Osteoblast (primary cell): ENCODE data around the gene ACACA. TPM values are rescaled to one million over a fixed set of nuclear protein-coding genes. Genes with fewer than 3 reads are reported as not detected.

Source experiments
- DNase-seq: peaks from one replicate; pipeline ENCODE4 v3.0.0; 2011; ENCODE audit warnings: low spot score, mixed read lengths; ENCODE audit not compliant: insufficient read length; ENCODE audit errors: missing footprints
- H2AFZ ChIP-seq: 2 replicates; pipeline ENCODE4 v1.6.0; 2011; ENCODE audit warnings: mild to moderate bottlenecking, low read length
- H3K27ac ChIP-seq: 2 replicates; pipeline ENCODE4 v1.5.1; 2011; ENCODE audit warnings: mild to moderate bottlenecking, low read depth, low read length, moderate library complexity
- H3K27me3 ChIP-seq: 2 replicates; pipeline ENCODE4 v1.6.0; 2012; ENCODE audit warnings: mild to moderate bottlenecking, control low read depth, inconsistent platforms, low read length, moderate library complexity; ENCODE audit not compliant: insufficient read depth
- H3K36me3 ChIP-seq: 2 replicates; pipeline ENCODE4 v1.5.1; 2011; ENCODE audit warnings: mild to moderate bottlenecking, low read length, control low read depth, moderate library complexity; ENCODE audit not compliant: insufficient read depth
- H3K4me1 ChIP-seq: 2 replicates; pipeline ENCODE4 v1.5.1; 2011; ENCODE audit warnings: mild to moderate bottlenecking, low read length, control low read depth, moderate library complexity; ENCODE audit not compliant: insufficient read depth
- H3K4me2 ChIP-seq: 2 replicates; pipeline ENCODE4 v1.6.0; 2011; ENCODE audit warnings: mild to moderate bottlenecking, low read length; ENCODE audit not compliant: insufficient read depth
- H3K4me3 ChIP-seq: fragments of 200-600 bp; sonication (generic); 3 replicates; pipeline ENCODE4 v1.5.1; 2012; ENCODE audit warnings: mild to moderate bottlenecking, low read length, inconsistent platforms; ENCODE audit not compliant: insufficient read depth
- H3K79me2 ChIP-seq: 2 replicates; pipeline ENCODE4 v1.6.0; 2012; ENCODE audit warnings: mild to moderate bottlenecking, low read length, control low read depth, inconsistent platforms; ENCODE audit not compliant: insufficient read depth
- H3K9me3 ChIP-seq: 2 replicates; pipeline ENCODE4 v1.5.1; 2011; ENCODE audit warnings: low read depth, low read length, control low read depth
- H4K20me1 ChIP-seq: 2 replicates; pipeline ENCODE4 v1.6.0; 2012; ENCODE audit warnings: mild to moderate bottlenecking, low read length, control low read depth; ENCODE audit not compliant: insufficient read depth
- CTCF ChIP-seq: IDR thresholded peaks from 2 replicates; pipeline ENCODE4 v1.5.1; 2011; ENCODE audit warnings: mild to moderate bottlenecking, low read depth, low read length, moderate library complexity; ENCODE audit errors: extremely low read depth
- total RNA-seq: library from RNA; depleted of rRNA; stranded (reverse); fragments of >200 nt; gene quantifications from 2 replicates; pipeline ENCODE4 v1.2.3, GENCODE V29; 2012

ACACA gene
- total RNA-seq, 1 donor, result 78.9 TPM

- H3K9me3 ChIP-seq, result no peaks in the 10 kb centered on the region
- no peak for TF ChIP-seq CTCF
- no peaks in the 10 kb centered on the region for H3K79me2 ChIP-seq
- H3K36me3 ChIP-seq, result peaks cover 6% of the 10 kb centered on the region
- no peaks in the 10 kb centered on the region for H4K20me1 ChIP-seq
- H3K4me2 ChIP-seq, result no peak overlapping the region
- H3K27me3 ChIP-seq, result no peaks in the 10 kb centered on the region
- peak; percentile 77 for DNase-seq
- H3K4me1 ChIP-seq, result no peaks in the 10 kb centered on the region
- H3K27ac ChIP-seq, result no peak overlapping the region
- H3K4me3 ChIP-seq, result no peak overlapping the region
- no peak overlapping the region for H2AFZ ChIP-seq
Measured at GRCh38 chr17:37088459-37088858, 318.2 kb downstream of the ACACA start.

- H3K4me2 ChIP-seq, result no peak overlapping the region
- no peaks in the 10 kb centered on the region for H3K4me1 ChIP-seq
- no peak for TF ChIP-seq CTCF
- H3K27ac ChIP-seq, result no peak overlapping the region
- H3K27me3 ChIP-seq, result no peaks in the 10 kb centered on the region
- no peak for DNase-seq
- no peaks in the 10 kb centered on the region for H3K79me2 ChIP-seq
- no peaks in the 10 kb centered on the region for H4K20me1 ChIP-seq
- no peak overlapping the region for H2AFZ ChIP-seq
- H3K36me3 ChIP-seq, result peaks cover 6% of the 10 kb centered on the region
- H3K9me3 ChIP-seq, result no peaks in the 10 kb centered on the region
- H3K4me3 ChIP-seq, result no peak overlapping the region
Measured at GRCh38 chr17:37087683-37088082, 319.0 kb downstream of the ACACA start.

GRCh38 chr17:37086948-37087347 lies 319.7 kb downstream of the ACACA start:
- no peak overlapping the region for H2AFZ ChIP-seq
- no peak overlapping the region for H3K4me2 ChIP-seq
- no peak for TF ChIP-seq CTCF
- H3K4me1 ChIP-seq, result no peaks in the 10 kb centered on the region
- H3K36me3 ChIP-seq, result peaks cover 6% of the 10 kb centered on the region
- H3K27me3 ChIP-seq, result no peaks in the 10 kb centered on the region
- no peak for DNase-seq
- no peak overlapping the region for H3K4me3 ChIP-seq
- H3K79me2 ChIP-seq, result no peaks in the 10 kb centered on the region
- no peaks in the 10 kb centered on the region for H4K20me1 ChIP-seq
- H3K27ac ChIP-seq, result no peak overlapping the region
- no peaks in the 10 kb centered on the region for H3K9me3 ChIP-seq

GRCh38 chr17:37086334-37086733 lies 320.3 kb downstream of the ACACA start:
- Histone ChIP-seq H3K4me3 (no peak overlapping the region), H3K9me3 (no peaks in the 10 kb centered on the region), H2AFZ (no peak overlapping the region), H3K27me3 (no peaks in the 10 kb centered on the region), H3K79me2 (no peaks in the 10 kb centered on the region), H4K20me1 (no peaks in the 10 kb centered on the region), H3K27ac (no peak overlapping the region), H3K4me2 (no peak overlapping the region), H3K36me3 (peaks cover 6% of the 10 kb centered on the region), H3K4me1 (no peaks in the 10 kb centered on the region)
- DNase-seq, result no peak
- TF ChIP-seq CTCF, result no peak
